ENCODE results near the gene TIMM23.

The TIMM23 gene

DNA sequence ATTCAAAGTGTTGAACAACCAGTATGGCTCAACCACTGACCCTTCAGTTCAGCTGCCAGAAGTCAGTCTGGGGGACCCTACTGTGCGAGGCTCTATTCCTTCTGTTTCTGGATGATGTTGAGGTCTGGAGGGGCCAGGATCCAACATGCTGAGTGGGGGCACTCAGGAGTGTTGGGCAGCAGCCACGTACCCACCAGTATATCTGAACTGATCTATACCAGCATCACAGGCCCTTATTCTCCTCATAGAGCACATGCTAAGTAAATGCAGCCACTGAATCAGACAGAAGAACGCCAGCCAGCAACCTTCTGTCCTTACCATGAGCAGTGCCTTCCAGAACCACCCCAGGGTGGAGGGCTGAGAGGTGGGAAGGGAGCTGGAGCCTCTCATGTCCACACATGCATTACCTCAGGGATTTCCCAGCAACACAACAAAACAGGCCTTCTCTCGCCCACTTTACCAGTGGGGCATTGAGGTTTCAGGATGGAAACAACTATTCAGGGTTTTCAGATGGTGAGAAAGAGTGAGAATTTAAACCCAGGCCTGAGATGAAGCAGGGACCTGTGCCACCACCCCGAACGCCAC lies 80.6 kb downstream of the TIMM23 start:
- no peak for DNase-seq (ENCODE audit: low spot score)

All from Ammon's horn (tissue), 1 donor.